HG03039 (cell line): ENCODE results near the gene CPLANE1.
"Not testable (repeated sequence)": the region's sequence is repeated elsewhere in the genome, so short reads cannot be mapped to it uniquely, and the experiment has no call there.

ENCODE experiments used
- ATAC-seq: cut with Tn5 transposase; IDR thresholded peaks from one replicate; pipeline ENCODE4 v1.9.1; 2021; ENCODE audit warnings: mild to moderate bottlenecking, moderate library complexity; ENCODE audit not compliant: unreplicated experiment

Gene CPLANE1

DNA sequence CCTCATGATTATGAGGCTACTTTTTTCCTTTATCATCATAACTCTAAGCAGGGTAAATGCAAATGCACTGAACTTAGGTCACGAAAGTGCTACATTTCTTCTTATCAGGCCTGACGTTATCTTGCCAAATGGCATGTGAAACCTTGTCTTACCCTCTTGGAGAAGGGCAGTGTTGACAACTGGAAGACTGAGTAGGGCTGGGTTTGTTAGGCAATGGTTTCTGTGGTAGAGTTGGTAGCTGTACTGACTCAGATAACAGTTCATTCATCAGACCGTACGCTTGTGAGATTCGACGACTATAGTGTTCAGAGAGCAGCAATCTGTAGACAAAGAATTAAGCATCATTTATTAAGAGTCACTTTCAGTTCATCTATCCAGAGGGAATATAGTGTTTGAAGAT, 127.7 kb downstream of the CPLANE1 start:
- ATAC-seq, result no peak

DNA sequence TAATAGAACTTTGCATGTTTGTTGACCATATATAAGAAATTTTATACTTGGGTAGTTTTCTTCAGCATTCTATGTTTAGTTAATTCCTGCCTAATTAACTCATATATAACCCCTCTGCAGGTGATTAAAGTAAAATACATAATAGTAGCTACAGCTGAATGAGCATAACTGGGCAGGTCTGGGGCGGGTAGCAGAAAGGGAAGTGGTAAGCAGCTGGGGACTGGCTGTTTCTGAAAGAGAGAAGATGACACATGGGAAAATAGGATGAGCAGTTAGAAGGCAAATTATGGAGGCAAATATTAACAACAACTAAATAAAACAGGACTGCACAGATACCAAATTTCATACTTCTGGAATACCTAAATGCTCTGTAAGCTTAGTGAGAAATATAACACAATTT, 128.1 kb downstream of the CPLANE1 start:
- no peak for ATAC-seq

DNA sequence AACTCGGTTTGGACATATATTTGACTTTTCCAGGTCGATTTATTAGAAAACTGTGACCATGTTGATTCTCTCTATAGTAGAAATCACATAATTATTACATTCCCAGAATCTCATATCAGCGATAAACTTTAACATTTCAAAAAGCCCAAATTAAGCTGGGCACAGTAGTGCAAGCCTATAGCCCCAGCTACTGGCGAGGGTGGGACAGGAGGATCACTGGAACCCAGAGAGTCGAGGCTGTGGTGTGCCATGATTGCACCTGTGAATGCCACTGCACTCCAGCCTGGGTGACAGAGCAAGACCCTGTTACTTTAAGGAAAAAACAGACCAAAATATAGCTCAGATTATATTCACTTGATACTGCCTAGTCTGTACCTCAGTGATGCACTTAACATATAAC, 128.9 kb downstream of the CPLANE1 start:
- no peak for ATAC-seq

DNA sequence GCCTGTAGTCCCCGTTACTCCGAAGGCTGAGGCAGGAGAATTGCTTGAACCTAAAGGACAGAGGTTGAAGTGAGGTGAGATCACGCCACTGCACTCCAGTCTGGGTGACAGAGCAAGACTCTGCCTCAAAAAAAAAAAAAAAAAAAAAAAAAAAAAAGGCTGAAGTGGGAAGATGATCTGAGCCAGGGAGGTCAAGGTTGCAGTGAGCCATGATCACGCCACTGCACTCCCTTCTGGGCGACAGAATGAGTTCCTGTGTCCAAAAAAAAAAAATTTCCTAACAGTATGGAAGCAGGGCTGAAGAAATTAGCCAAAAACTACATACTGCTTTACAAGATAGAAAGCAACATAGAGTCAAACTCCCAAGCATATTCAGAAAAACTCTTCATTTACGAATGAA, 132.8 kb downstream of the CPLANE1 start:
- ATAC-seq, result no peak

DNA sequence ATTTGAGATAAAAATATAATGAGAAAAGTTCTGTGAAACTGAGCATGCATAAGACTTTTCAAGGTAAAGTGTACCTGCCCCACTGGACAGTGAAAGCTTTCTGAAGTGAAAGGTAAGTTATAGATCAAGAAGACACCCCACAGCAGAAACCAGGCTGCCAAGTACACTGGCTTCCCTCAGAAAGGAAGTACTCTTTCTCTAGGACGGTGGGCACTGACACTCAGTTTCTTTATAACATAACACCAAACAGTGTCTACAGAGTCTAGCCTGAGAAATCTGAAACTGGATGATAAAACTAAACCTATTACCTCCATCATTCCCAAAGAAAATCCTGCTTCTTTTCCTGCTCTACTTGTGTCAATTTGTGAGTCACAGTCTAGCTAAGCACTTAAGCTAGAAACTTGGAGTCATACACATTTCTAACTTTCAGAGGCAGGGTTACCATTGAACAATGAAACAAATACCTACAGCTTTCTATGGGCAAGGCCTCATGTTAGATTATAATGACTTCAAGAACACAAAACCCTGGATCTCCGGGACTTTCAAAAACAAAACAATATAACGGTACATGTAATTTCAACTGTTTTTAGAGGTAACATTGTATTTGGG, 136.7 kb downstream of the CPLANE1 start:
- ATAC-seq, result no peak

DNA sequence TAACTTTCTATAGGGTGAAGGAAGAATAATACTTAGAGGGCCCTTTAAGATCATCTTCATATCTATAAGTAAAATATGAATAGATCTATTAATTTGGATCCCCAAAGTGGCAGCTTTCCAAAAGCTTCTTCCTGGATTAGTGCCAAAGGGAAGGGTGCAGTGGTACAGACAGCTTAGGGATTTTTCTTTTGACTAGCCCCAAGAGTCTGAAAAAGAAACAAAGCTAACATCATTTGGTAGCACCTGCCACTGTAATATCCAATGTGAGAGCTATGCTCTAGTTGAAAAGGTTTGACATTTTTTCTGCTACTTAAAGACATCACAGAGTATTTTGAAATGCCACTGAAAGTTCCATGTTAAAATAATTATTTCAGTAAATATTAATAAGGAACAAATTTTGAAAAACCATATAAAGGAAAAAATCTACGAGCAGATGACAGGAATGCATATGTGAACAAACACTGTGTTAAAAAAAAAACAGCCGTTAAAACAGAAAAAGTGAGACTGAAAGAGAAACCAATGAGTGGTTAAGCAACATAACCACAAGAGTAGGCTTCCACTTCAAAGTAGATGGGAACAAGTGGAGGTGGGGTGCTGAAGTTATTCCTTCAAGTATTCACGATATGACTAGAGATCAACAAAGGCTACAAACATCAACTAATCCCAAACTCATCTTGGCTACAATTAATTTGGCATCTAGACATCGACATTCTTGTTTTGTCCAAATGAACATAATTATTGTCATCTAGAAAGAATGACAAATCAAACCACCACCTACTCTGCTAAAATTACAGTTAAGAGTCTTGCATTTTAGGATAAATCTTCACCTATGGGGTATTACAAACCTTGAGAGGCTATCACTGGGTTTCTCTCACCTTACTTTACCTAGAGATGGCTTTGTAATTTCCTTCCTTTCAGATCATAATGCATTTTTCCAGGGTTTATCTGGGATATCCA, 137.5 kb downstream of the CPLANE1 start:
- ATAC-seq, result peak; percentile 90

DNA sequence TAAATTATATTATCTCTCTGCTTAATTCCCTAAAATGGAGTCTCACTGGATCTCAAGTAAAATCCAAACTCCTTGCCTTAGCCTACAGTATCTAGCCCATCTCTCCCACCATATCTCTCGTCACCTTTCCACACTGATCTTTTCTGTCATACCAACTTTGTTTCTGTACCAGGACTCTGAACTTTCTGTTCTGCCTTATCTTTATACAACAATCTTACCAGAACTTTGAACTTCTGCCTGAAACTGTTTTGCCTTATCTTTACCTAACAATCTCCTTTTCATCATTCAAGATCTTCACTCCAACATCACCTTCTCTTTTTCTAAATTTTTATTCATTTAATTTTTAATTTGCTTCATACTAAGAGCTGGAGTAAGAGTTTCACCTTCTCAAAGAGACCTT, 139.0 kb downstream of the CPLANE1 start:
- no peak for ATAC-seq

DNA sequence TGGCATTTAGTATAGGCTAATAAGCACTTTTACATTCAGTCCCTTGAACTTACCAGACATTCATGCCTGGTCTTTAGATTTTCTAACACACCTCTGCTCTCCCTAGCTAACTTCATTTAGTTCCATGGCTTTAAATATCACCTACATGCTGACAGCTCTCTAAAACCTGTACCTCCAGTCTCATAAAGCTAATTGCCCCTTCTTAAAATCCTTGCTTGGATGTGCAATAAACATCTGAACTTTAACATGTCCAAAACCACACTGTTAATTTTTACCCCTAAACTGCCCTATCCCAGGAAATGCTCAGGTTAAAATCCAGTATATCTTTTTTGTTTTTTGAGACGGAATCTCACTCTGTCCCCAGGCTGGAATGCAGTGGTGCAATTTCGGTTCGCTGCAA, 139.8 kb downstream of the CPLANE1 start:
- ATAC-seq, result no peak

DNA sequence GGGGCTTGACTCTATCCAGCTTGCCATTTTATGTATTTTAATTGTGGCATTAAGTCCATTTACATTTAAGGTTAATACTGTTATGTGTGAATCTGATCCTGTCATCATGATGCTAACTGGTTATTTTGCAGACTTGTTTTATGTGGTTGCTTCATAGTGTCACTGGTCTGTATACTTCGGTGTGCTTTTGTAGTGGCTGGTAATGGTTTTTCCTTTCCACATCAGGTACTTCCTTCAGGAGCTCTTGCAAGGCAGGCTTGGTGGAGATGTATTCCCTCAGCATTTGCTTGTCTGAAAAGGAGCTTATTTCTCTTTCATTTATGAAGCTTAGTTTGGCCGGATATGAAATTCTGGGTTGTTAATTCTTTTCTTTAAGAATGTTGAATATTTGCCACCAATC, 145.9 kb downstream of the CPLANE1 start:
- no peak for ATAC-seq

DNA sequence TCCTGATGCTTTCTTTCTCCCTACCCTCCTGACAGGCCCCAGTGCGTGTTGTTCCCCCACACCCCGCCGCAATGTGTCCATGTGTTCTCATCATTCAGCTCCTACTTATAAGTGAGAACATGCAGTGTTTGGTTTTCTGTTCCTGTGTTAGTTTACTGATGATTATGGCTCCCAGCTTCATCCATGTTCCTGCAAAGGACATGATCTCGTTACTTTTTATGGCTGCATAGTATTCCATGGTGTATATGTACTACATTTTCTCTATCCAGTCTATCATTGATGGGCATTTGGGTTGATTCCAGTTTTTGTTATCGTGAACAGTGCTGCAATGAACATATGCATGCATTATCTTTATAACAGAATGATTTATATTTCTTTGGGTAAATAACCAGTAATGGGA, 149.9 kb downstream of the CPLANE1 start:
- ATAC-seq, result not testable (repeated sequence)

DNA sequence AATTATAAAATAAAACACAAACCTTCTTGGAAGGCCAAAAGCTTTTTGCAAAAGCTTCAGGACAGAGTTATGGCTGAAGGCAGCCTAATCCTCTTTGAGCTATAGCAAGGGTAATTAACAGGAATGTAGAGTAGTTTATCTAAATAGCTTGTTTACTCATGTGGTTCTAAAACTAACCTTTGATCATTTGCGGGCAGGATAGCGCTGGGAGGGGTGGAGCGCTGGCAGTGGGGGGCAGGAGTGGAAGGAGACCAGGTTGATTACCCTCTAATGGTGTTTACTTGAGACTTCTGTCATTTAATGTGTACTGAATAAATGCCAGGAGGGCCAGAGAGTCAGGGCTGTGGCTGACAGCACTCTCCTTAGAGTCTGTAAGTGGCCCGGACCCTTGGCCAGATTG, 155.4 kb downstream of the CPLANE1 start:
- ATAC-seq, result not testable (repeated sequence)

DNA sequence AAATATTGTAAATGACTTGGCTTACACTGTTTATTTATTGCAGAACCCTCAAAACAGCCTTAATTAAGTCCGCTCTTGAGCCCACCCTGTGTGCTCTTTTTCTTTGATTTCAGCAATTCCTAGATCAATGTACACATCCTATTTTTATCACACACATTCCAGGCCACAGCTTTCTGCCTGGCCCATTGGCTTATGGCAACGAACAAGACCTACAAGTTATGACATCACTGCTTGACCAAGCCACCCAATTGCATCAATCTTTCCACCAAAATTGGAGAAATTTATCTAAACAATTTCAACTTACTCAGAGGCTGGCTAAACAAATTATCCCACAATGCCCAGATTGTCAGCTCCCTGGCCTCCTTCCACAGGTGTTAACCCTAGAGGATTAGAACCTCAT, 158.4 kb downstream of the CPLANE1 start:
- no peak for ATAC-seq

DNA sequence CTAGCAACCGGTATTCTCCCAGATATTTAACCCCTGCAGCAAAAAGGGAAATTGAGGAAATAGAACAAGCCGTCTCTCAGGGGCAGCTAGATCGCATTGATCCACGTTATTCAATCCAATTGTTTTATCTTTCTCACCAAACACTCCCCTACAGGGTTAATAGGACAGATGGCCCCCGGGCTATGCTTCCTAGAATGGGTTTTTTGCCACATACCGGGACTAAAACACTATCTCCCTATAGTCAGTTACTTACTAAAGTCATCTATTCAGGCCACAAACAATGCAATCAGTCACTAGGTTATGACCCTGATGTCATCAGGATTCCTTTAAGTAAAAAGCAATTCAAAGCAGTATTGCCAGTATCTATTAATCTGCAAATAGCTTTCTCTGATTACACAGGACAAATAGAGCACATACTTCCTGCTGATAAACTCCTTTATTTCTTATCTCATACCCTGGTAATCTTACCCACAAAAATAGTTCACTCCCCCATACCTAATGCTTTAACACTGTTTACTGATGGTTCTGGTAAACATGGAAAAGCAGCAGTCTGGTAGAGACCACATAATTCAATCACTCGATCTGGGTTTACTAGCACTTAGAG, 159.0 kb downstream of the CPLANE1 start:
- ATAC-seq, result no peak

DNA sequence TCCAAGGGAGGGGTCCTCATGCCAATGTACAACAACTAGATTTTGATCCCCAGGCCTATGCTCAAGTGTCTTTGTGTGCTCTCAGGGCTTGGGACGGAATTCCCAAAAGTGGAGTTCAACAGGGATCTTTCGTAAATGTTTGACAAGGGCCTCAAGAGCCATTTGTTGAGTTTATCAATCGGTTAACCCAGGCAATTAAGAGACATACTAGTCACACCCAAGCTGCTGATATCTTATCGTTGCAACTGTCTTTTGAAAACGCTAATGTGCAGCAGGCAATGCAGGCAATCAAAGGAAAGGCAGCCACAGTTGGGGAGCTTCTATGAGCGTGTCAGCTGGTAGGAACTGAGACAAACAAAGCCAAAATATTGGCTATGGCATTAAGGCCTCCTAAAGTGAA, 161.2 kb downstream of the CPLANE1 start:
- no peak for ATAC-seq

DNA sequence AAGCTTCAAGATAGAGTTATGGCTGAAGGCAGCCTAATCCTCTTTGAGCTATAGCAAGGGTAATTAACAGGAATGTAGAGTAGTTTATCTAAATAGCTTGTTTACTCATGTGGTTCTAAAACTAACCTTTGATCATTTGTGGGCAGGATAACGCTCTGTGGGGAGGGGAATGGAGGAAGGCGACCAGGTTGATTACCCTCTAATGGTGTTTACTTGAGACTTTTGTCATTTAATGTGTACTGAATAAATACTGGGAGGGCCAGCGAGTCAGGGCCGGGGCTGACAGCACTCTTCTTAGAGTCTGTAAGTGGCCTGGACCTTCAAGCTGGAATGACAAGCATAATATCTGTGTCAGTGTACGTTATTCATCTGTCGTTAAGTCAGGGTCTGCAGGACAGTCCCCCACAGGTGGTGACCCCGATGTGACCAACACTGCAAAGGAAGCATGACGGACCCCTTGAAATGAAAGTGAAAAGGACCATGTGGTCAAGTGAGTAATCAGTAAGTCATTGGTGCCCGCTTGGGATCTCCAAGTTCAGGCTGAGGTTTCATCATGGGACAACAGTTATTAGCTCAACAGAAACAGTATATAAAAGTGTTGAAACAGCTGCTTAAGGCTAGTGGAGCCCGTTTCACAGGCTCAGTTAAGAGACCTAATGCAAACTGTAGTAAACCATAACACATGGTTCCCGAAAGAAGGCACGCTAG, 162.6 kb downstream of the CPLANE1 start:
- ATAC-seq, result no peak

DNA sequence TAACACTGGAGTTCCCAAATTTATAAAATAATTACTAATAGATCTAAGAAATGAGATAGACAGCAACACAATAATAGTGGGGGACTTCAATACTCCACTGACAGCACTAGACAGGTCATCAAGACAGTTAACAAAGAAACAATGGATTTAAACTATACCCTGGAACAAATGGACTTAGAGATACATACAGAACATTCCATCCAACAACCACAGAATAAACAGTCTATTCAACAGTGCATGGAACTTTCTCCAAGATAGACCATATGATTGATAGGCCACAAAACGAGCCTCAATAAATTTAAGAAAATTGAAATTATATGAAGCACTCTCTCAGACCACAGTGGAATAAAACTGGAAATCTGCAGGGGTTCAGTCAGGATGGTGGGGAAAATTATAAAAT, 163.2 kb downstream of the CPLANE1 start:
- ATAC-seq, result not testable (repeated sequence)

DNA sequence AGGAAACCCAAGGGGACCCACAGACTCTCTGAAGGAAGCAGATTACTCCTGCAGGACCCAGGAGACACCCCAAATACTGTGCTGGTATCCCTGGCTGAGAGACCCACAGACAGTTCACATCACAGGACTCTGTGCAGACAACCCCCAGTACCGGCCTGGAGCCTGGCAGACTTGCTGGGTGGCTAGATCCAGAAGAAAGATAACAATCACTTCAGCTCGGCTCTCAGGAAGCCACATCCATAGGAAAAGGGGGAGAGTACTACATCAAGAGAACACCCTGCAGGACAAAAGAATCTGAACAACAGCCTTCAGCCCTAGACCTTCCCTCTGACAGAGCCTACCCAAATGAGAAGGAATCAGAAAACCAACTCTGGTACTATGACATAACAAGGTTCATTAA, 166.2 kb downstream of the CPLANE1 start:
- ATAC-seq, result not testable (repeated sequence)

DNA sequence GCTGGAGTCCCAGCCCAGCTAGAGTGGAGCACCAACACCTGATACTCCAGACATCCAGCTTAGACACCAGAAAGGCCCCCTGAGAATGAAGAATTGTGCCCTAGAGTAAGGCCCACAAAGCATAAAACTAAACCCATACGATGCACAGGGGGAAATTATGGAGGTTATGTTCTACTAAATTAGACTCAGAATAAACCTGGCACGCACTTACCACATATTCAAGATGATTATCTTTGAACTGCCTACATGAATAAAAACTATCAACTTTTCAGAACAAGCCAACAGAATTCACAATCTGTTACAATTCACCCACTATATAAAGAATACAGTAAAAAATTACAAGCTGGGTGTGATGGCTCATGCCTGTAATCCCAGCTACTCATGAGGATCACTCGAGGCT, 168.5 kb downstream of the CPLANE1 start:
- no peak for ATAC-seq

DNA sequence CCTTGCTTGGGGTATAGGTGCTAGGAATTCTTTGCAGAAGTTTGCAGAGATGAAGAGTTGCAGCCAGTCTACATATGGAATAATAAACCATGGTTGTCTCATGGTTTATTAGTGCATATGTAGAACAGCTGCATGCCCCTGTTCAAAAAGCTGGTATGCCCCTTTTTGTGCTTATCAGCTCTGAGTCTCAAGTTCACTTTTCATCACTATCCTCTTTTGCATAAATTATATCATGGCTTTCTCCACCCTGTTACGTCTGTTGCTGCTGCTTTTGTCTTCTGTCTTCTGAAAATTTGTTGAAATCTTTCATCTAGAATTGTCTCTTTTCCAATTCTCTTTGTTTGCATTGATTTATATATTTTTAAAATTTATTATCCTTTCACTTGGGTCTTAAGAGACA, 172.0 kb downstream of the CPLANE1 start:
- ATAC-seq, result no peak

DNA sequence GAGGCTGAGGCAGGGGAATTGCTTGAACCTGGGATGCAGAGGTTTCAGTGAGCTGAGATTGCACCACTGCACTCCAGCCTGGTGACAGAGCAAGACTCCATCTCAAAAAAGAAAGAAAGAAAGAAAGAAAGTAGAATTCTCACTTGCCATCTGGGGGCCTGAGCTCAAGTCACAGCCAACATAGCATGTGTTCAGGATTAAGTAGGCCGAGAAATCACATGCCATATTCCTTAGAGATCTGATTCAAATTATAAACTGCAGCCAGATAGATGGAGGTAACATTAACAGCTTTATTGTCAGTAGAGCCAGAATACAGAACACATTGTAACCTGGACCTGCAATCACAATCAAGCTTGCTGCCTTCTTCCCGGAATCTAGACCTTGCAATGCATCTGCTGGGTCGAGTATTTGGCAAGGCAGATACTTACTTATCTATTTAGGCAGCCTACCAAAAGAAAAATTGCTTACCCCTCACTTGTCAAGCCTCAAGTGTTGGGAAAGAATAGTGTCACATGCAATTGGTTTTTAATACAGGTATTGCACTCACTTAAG, 173.7 kb downstream of the CPLANE1 start:
- no peak for ATAC-seq
